ENCODE measurements around the gene TDRD6. TPM values are rescaled to one million over a fixed set of nuclear protein-coding genes. Genes with fewer than 3 reads are reported as not detected.

The TDRD6 gene
- total RNA-seq (2021) = 0.02 and 0.15 TPM in 2 replicates
- long read RNA-seq = 0 reads

DNA sequence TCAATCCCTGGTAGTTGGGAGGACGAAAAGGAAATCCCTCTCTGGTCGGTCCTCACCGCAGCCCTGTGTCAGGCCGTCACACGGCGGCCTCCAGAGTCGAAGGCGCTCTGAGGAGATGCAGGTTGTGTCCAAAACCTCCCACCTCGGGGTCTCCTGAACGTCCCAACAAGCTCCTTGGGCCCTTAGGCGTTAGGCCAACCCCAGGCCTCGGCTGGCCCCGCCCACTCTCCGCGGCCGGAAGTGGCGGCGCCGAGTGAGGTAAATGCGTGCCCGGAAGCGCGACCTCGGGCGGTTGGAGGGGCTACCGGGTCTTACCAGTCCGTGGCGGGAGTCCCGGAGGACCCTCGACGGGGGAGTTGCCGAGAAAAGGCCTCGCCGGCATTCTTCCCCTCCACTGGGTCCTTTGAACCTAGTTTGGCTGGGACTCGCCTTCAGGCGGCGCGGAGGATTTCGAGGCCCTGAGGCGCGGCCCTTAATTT lies at the start of gene TDRD6:
Gene TDRD6 (plus strand): TSS at position 267 of the 479 bp plus-strand sequence. CDS start 244 bp downstream, outside the sequence.
- H3K4me3 Mint-ChIP-seq = no peak within 1 kb of the TSS
- Histone ChIP-seq H3T11ph (ENCODE audit: low read length) (no peak within 1 kb of the TSS), H3K27ac (ENCODE audit: insufficient read length, low read depth, low read length) (no peak within 1 kb of the TSS), H3K79me2 (ENCODE audit: insufficient read depth, low read length) (no peaks in the 10 kb centered on the region), H3K4me2 (ENCODE audit: insufficient read depth, insufficient read length, low read length) (no peak within 1 kb of the TSS), H3K4ac (ENCODE audit: low read depth, low read length) (no peak within 1 kb of the TSS), H2BK12ac (ENCODE audit: insufficient read length, low read depth, low read length) (no peak within 1 kb of the TSS), H3K23ac (ENCODE audit: insufficient read length, low read depth, low read length) (no peak within 1 kb of the TSS), H4K8ac (replicated peaks; ENCODE audit: insufficient read length, low read depth, low read length) (no peak within 1 kb of the TSS), H3K56ac (ENCODE audit: insufficient read length, low read depth, low read length) (no peak within 1 kb of the TSS), H2BK15ac (ENCODE audit: low read depth, low read length) (no peak within 1 kb of the TSS), H3K9ac (ENCODE audit: extremely low read depth, insufficient read length, low read length) (no peak within 1 kb of the TSS), H2AK5ac (ENCODE audit: insufficient read length, low read length) (no peak within 1 kb of the TSS), H2BK120ac (ENCODE audit: low read depth, low read length, poor library complexity, severe bottlenecking) (no peak within 1 kb of the TSS), H3K79me1 (ENCODE audit: insufficient read depth, low read depth, low read length, poor library complexity, severe bottlenecking) (no peaks in the 10 kb centered on the region), H4K5ac (ENCODE audit: insufficient read length, low read depth, low read length) (no peak within 1 kb of the TSS), H3K23me2 (ENCODE audit: insufficient read length, low read depth, low read length, poor library complexity, severe bottlenecking) (no peaks in the 10 kb centered on the region), H3K14ac (ENCODE audit: insufficient read depth, low read length) (peak within 1 kb of the TSS; percentile 51; the same call in 1 of the 2 replicates), H2AFZ (ENCODE audit: low read length) (no peak within 1 kb of the TSS), H4K91ac (ENCODE audit: insufficient read length, low read depth, low read length) (no peak within 1 kb of the TSS), H2BK20ac (ENCODE audit: low read depth, low read length, poor library complexity, severe bottlenecking) (no peak within 1 kb of the TSS), H3K18ac (ENCODE audit: insufficient read length, low read depth, low read length) (no peak within 1 kb of the TSS), H3K4me1 (ENCODE audit: insufficient read depth, low read length) (no peaks in the 10 kb centered on the region), H3K9me3 (ENCODE audit: control insufficient read depth, low read depth, low read length) (no peaks in the 10 kb centered on the region), H2BK5ac (ENCODE audit: insufficient read length, low read length) (no peak within 1 kb of the TSS), H3K27me3 (ENCODE audit: insufficient read depth, low read length) (no peaks in the 10 kb centered on the region), H4K20me1 (ENCODE audit: control insufficient read depth, insufficient read depth, insufficient read length) (no peaks in the 10 kb centered on the region)
- peak; percentile 34 for DNase-seq
- no peak within 1 kb of the TSS for H3K27ac Mint-ChIP-seq
- H3K36me3 Mint-ChIP-seq (ENCODE audit: insufficient read depth in 1 of 3, low read depth in 3 of 3) = no peaks in the 10 kb centered on the region
- peaks cover 2% of the 10 kb centered on the region; the same call in 1 of the 2 replicates for H3K27me3 Mint-ChIP-seq (ENCODE audit: low read depth)
- WGBS (ENCODE audit: extremely low coverage, insufficient read length, low lambda C conversion rate) = no CpG with 5 or more reads among the region's 41 CpGs
- TF ChIP-seq, protein P1, sequence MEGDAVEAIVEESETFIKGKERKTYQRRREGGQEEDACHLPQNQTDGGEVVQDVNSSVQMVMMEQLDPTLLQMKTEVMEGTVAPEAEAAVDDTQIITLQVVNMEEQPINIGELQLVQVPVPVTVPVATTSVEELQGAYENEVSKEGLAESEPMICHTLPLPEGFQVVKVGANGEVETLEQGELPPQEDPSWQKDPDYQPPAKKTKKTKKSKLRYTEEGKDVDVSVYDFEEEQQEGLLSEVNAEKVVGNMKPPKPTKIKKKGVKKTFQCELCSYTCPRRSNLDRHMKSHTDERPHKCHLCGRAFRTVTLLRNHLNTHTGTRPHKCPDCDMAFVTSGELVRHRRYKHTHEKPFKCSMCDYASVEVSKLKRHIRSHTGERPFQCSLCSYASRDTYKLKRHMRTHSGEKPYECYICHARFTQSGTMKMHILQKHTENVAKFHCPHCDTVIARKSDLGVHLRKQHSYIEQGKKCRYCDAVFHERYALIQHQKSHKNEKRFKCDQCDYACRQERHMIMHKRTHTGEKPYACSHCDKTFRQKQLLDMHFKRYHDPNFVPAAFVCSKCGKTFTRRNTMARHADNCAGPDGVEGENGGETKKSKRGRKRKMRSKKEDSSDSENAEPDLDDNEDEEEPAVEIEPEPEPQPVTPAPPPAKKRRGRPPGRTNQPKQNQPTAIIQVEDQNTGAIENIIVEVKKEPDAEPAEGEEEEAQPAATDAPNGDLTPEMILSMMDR (conservative IDR thresholded peaks at IDR 0.05) = no peak
- H3K4me1 Mint-ChIP-seq = no peaks in the 10 kb centered on the region
- H3K9me3 Mint-ChIP-seq = no peaks in the 10 kb centered on the region
